AG04449 (cell line): ENCODE results near the gene LPCAT3.

Source experiments
- CTCF ChIA-PET: fragments of 350-600 bp; formaldehyde crosslinking; extraction: SDS; loops from one replicate; lab custom pipeline; 2021; ENCODE audit warnings: antibody characterized with exemption; lab: Yijun Ruan, JAX
- POLR2A ChIA-PET: fragments of 400-600, 350-600 bp; formaldehyde crosslinking; extraction: SDS; loops from one replicate; lab custom pipeline; 2020; ENCODE audit warnings: antibody characterized with exemption, inconsistent platforms; lab: Yijun Ruan, JAX
- DNase-seq: peaks from one replicate; pipeline ENCODE4 v3.0.0-alpha.2; 2010; ENCODE audit warnings: low read depth, low spot score
- H3K4me3 ChIP-seq: 2 replicates; pipeline ENCODE4 v1.5.1; 2011; ENCODE audit warnings: low read depth, mild to moderate bottlenecking, control low read depth, low read length
- TF ChIP-seq, protein P1 (sequence below): IDR thresholded peaks from one replicate; pipeline ENCODE4 v1.5.1; 2011; ENCODE audit warnings: mild to moderate bottlenecking, moderate library complexity, low read length, control low read depth, inconsistent platforms; ENCODE audit not compliant: insufficient read depth; ENCODE audit errors: missing control alignments

Gene LPCAT3

DNA sequence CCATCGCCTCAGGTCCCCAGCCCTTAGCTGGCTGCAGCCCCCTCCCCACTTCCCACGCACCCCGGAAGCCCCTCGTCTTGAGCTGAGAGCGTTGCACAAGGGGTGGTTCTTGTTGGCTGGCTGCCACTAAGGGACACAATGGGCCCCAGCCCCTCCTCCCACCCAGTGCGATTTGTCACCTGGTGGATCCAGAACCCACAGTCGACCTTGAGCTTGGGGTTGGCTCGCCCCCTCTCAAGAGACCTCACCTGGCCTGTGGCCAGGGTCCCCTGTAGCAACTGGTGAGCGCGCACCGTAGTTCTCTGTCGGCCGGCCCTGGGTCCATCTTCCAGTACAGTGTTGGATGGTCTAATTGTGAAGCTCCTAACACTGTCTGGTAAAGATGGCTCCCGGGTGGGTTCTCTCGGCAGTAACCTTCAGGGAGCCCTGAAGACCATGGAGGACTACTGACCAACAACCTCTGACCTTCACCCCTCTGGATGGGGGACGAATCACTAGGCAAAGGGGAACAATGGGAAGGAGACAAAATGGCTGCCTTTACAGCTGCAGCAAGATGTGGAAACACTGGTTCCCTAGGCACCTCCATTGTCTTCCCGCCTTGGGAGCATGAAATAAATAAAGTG lies 54.4 kb downstream of the LPCAT3 start:
- TF ChIP-seq, protein P1, sequence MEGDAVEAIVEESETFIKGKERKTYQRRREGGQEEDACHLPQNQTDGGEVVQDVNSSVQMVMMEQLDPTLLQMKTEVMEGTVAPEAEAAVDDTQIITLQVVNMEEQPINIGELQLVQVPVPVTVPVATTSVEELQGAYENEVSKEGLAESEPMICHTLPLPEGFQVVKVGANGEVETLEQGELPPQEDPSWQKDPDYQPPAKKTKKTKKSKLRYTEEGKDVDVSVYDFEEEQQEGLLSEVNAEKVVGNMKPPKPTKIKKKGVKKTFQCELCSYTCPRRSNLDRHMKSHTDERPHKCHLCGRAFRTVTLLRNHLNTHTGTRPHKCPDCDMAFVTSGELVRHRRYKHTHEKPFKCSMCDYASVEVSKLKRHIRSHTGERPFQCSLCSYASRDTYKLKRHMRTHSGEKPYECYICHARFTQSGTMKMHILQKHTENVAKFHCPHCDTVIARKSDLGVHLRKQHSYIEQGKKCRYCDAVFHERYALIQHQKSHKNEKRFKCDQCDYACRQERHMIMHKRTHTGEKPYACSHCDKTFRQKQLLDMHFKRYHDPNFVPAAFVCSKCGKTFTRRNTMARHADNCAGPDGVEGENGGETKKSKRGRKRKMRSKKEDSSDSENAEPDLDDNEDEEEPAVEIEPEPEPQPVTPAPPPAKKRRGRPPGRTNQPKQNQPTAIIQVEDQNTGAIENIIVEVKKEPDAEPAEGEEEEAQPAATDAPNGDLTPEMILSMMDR, result no peak
- no peak overlapping the region for H3K4me3 ChIP-seq
- ChIA-PET CTCF (interaction anchor here (0.6 to 13.5 kb wide), 28 partner anchors 9 to 181 kb away, joined by 3 to 226 read pairs (median 6); partner anchors contain the start of genes ATN1, C12orf57, C1RL and LPCAT3), POLR2A (interaction anchor here (0.9 to 1.1 kb wide), 2 partner anchors 20 to 91 kb away, joined by 3 to 6 read pairs; partner anchors contain the start of genes C12orf57, RNU7-1 and SPSB2)
- no peak for DNase-seq

DNA sequence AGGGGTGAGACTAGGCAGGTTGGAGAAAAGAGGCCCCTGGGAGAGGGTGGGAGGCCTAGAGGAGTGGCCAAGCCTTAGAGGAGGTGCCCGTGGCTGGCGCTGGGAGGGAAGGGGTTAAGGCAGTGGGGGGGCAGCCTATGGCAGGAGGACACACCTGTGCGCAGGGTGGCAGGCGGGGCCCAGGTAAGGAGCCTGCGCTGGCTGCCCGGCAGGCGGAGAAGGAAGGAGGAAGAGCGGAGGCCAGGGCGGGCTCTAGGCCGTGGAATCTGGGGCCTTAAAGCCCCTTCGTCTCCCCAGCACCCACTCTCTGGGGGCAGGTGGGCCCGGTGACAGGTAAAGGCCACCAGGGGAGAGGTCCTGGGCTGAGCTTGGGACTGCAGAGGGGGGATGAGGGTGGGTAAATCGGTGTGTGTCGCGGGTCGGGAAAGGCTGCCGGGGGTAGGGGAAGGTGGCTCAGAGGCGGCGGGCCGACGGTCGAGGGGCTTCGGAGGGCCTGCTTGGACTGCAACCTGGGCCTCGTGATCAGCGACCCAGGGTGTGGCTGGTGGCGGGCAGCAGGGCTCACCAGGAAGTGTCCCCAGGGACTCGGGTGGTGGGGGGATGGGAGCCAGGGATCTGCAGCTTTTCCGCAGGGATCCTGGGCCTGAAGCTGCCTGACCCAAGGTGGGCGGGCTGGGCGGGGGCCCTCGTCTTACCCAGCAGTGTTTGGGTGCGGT lies 55.1 kb downstream of the LPCAT3 start:
- ChIA-PET POLR2A (interaction anchor here (1.1 kb wide), 1 partner anchor 19 kb away, joined by 6 read pairs; the partner anchor contains the start of genes C12orf57 and RNU7-1), CTCF (interaction anchor here (0.6 to 13.5 kb wide), 17 partner anchors 8 to 182 kb away, joined by 3 to 226 read pairs (median 8); partner anchors contain the start of genes ATN1, C12orf57, C1RL and PTPN6)
- H3K4me3 ChIP-seq, result no peak overlapping the region
- no peak for DNase-seq
- TF ChIP-seq, protein P1, result no peak

DNA sequence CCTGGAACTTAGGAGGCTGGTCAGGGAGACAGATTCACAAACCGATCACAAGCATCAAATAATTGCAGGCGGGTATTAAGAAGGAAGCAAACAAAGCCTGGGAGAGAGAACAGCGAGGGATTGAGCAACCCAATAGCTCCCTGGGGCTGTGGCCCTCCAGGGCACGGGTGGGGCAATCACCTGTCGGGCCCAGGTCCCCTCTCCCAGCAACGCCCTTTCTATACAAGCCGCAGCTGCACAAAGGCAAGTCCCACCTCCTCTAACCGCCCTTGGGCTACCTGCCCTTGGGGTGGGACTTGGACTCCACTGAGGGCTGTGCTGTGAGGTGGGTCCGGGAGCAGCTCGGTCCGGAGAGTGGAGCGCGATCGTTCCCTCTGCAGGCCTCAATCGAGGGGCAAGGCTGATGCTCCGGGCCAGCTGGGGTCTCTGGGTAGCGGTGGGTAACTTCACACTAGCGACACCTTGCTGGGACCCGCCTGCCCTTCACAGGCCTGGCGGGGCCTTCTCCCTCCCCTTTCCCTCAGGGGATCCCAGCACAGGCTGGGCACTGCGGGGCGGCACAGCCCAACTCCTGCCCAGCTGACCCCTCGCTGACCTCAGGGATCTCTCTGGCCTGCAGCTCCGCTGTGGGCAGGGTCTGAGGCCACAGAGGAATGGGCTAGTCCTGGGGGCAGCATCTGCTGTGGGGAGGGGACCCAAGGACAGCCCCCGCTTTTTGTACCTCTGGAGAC lies 55.8 kb downstream of the LPCAT3 start:
- TF ChIP-seq, protein P1, result no peak
- ChIA-PET POLR2A (no interaction called here), CTCF (interaction anchor here (1.0 to 13.5 kb wide), 12 partner anchors 8 to 150 kb away, joined by 3 to 226 read pairs (median 11); partner anchors contain the start of genes ATN1, C12orf57, PTPN6 and RNU7-1)
- no peak overlapping the region for H3K4me3 ChIP-seq
- DNase-seq, result no peak

DNA sequence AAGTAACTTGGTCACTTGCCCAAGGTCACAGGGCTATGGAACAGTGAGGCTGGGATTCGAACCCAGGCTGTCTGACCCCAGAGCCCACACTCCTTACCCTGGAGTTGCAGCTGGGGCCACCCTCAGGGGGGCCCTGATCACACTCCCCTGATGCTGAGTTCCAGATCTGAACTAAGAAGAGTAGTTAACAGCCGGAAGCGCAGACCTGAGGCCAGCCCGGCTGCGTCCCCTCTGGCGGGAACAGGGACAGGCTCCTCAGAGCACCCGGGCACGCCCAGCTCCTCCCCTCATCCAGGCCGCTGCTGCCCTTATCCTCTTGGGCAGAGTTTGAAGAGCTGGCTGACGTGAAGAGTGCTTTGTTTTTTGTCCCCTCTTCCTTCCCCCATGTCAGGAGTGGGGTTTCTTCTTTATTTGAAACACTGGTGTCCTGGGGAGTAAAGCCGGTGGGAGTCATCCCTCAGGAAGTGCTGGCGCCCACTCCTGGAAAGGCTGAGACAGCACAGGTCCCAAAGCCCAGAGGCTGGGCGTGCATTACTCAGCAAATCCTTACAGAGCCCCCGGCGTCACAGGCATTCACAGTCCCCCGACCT lies 56.5 kb downstream of the LPCAT3 start:
- peak overlapping the region; percentile 10 for H3K4me3 ChIP-seq
- no peak for DNase-seq
- ChIA-PET CTCF (interaction anchor here (1.0 to 13.5 kb wide), 10 partner anchors 14 to 150 kb away, joined by 3 to 226 read pairs (median 18); partner anchors contain the start of genes ATN1, C12orf57, PTPN6 and RNU7-1), POLR2A (no interaction called here)
- TF ChIP-seq, protein P1, result peak; percentile 72

DNA sequence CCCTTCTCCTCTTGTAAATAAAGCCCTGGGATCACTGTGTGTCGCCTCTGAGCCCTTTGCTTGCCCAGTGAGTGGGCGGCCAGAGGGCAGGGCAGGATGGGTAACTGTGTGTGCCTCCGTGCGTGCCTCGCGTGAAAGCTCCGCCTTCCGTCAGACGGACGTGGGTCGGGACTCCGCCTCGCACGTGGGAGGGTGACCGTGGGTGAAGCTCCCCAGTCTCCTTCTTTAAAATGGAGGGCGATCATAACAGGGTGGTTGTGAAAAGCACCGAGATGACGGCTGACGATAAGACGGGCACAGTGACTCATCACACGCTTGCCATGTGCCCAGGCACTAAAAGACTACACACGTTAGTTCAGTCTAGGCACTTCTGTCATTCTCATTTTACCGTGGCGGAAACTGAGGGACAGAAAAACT lies 57.0 kb downstream of the LPCAT3 start:
- DNase-seq, result no peak
- H3K4me3 ChIP-seq, result no peak overlapping the region
- POLR2A ChIA-PET, result no interaction called here
- TF ChIP-seq, protein P1, result no peak
- CTCF ChIA-PET, result interaction anchor here (1.0 to 13.5 kb wide), 8 partner anchors 14 to 148 kb away, joined by 3 to 226 read pairs (median 20); partner anchors contain the start of genes ATN1, C12orf57, PTPN6 and RNU7-1
